NCI-H1092 (cell line): ENCODE data around the gene HSDL1.
A peak's percentile ranks its signal among the peaks of the same experiment; 100 is the strongest.

Experiments
- DNase-seq: peaks from one replicate; lab custom pipeline; 2025; lab: John Stamatoyannopoulos, UW

Gene HSDL1

DNA sequence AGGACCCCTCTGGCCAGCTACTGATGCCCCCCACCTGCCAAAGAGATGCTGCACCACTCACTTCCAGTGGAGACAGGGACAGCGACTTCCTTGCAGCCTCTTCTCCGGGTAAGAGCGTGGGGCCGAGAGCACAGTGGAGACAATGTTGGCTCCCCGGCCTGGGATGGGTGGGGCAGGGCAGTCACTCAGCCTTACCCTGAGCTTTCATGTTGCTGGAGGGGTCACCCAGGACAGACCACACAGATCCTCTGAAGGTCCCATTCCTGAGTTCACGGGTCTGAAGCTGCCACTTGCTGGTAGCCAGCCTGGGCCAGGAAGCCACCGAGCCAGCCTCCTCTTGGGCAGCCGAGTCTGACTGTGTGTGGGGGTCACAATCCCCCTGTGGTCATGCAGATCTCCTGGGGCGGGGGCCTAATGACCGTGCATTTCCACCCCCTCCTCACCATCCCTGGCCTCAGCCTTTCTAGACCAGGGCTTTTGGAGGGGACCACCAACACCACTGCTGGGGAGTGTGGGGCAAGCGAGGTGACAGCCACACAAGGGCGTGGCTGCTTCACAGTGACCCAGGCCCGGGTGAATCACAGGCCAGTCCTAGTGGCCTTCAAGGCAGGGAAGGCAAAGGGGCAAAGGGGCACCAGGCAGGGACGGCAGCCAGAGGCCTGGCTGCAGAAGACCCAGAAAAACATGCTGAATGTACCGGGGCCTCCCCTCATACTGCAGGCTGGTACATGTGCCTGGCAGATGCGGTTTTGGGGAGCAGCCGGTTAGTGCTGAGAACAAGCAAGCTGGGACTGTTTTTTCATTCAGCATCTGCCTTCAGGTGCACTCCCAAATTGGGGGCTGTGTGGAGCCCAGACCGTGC is 31.4 kb upstream of the HSDL1 start:
- DNase-seq: no peak

DNA sequence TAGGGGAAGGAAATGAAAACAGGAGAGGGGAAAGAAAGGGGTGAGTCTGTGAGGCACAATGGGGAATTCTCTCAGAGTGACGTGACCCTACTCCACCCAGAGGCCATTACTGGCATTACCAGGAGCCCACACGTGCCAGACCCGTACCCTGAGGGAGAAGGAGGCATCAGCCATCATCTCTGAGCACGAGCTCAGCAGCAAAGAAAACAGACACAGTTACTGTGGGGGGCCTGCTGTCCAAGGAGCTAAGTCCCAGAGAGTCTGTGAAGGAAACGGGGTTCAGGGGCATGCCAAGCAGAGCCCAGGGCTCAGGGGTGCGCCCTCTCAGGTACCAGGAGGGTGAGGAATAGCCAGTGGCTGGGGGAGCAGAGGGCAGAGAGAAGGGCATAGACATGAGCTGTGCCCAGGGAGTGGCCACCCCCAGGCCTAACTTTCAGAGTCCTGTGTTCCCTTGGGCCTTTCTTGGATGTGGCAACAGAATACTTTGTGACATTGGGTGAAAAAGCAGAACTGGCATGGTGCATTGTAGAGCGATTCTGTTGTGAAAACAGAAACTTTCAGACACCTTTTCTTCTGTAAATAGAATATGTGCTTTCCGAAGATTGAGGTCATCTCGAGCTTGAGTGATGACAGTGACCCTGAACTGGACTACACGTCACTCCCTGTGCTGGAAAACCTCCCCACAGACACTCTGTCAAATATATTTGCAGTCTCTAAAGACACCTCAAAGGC is 30.5 kb upstream of the HSDL1 start:
- peak; percentile 27 for DNase-seq

DNA sequence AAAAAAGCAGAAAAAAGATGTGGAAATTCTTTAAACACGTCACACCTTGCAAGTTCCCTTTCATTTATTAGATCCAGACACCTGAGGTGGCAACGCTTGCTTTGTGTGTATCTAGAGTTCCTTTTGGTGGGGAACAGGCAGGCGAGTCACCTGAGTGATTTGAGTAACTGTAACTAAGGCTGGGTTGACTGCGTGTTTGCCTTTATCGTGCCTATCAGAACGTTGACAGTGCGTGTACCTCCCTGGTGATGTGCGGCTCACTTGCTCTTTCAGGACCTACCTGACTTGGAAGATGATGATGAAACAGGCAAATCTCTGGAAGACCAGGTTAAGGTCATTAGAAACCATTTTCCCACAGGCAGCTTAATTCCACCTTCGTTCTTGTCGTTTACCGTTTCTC is 29.4 kb upstream of the HSDL1 start:
- DNase-seq: no peak

DNA sequence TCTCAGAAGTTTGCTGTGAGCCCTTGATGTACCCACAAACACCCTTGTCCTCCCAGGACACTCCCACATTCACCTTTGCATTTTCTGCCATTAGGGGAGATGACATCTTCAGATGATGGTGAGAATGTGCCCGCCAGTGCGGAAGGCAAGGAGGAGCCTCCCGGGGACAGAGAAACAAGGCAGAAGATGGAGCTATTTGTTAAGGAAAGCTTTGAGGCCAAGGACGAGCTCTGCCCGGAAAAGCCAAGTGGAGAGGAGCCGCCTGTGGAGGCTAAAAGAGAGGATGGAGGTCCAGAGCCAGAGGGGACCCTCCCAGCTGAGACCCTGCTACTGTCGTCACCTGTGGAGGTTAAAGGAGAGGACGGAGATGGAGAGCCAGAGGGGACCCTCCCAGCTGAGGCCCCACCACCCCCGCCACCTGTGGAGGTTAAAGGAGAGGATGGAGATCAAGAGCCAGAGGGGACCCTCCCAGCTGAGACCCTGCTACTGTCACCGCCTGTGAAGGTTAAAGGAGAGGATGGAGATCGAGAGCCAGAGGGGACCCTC is 24.9 kb upstream of the HSDL1 start:
- no peak for DNase-seq

DNA sequence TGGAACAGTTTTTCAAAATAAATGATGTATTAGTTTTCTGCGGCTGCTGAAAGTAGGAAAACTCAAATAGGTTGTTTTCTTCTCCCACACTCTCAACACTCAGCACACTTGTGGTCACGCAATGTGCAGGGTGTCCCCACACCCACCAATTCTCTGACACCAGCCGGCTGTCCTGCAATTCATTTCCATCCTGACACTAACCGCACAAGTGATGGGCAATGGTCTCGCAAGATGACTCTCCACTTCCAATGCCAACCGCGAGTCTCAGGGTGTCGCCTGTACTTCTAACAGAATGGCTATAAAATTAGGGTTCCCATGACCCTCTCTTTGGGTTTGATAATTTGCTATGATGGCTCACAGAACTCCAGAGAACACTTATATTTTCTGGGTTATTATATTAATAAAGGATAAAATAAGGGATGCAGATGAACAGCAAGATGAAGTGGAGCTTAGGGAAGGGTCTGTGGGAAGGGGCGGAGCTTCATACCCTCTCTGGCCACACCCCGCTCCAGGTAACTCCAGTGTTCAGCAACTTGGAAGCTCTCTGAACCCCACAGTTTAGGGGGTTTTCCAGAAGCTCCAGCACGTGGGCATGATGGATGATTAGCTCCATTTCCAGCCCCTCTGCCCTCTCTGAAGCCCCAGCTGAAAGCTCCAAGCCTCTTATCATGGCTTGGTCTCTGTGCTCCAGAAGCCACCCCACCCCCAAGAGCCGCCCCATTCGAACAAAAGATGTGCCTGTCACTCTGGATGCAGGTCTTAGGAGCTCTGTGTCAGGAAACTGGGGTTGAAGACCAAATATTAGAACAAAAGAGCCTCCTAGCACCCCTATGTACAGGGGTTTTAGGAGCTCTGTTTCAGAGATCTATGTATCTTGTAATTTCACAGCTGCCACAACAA is 22.1 kb upstream of the HSDL1 start:
- no peak for DNase-seq

DNA sequence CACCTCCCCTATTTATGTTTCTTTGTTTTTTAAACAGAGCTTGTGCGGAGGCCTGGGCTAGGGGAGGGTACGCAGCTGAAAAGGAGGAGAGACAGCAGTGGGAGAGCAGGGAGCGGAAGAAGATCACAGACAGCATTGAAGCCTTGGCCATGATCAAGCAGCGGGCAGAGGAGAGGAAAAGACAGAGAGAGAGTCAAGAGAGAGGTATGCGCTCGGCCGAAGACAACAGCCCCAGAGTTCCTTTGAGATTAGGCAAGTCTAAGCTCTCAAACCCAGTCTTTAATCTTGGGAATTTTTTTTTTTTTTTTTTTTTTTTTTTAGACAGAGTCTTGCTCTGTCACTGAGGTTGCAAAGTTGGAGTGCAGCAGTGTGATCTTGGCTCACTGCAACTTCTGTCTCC is 20.8 kb upstream of the HSDL1 start:
- no peak for DNase-seq

DNA sequence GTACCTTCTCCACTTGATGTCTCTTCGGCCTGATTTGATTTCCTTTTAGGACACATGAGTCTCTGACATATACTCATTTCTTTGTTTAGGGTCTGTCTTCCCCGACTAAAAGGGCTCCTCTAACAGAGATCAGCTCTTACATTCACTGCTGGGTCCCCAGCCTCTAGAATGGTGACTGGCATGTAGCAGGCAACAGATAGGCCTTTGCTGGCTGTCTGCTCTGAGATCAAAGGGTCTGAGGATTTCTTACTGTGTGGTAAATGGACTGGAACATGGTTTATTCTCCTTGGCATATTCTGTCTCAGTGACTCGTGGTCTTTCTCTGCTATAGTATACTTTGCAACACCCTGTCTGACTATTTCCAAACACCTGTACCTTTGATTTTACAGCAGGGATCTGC is 16.8 kb upstream of the HSDL1 start:
- DNase-seq: no peak

DNA sequence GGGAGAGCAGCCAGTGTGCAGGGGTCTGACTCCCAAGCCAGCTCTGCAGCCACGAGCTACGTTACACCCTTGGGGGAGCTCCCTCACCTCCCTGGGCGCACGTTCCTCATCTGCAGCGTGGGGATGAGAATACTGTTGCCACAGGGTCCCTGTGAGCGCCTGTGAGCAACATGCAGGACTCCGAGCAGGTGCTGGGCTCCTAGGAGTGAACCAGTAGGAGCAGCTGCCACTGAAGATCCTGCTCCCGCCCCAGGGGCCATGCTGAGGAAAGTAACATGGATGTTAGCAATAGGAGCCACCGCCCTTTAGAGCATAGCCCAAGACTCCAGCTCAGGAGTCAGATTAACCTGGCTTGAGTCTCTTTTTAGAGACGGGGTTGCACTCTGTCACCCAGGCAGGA is 16.1 kb upstream of the HSDL1 start:
- no peak for DNase-seq

DNA sequence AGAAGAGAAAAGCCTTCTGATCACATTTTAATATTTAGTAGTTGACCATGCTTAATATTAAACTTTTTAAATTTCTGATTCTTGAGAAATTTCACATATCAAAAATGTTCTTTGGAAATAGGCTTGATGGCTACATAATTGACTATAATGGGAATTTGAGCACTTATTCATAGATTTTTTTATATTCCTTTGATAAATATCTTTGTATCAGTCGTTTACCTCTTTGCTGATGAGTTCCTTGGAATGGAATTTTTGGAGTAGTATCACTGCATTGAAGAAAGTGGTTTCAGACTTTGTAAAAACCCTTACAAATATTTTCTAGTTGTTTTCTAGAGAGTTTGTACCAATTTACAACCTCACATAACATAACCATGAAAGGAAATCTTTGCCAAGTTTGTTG is 14.8 kb upstream of the HSDL1 start:
- DNase-seq: no peak

DNA sequence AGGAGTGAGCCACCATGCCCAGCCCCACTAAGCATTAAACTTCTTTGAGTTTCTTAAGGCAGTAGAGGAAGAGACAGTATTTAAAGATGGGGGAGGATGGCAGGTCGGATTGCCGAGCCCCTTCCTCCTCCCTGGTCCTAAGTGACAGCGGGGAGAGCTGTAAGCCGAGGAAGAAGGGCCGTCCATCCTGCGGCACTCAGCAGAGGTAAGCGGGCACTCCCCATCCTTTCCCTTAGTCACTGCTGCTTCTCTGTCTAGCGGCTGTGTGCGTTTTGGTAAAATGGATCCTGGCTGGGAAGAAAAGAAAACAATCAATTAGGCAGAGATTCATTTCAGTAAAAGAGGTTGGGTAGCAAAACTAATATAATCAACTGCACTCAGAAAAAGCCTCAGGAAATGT is 14.0 kb upstream of the HSDL1 start:
- no peak for DNase-seq

DNA sequence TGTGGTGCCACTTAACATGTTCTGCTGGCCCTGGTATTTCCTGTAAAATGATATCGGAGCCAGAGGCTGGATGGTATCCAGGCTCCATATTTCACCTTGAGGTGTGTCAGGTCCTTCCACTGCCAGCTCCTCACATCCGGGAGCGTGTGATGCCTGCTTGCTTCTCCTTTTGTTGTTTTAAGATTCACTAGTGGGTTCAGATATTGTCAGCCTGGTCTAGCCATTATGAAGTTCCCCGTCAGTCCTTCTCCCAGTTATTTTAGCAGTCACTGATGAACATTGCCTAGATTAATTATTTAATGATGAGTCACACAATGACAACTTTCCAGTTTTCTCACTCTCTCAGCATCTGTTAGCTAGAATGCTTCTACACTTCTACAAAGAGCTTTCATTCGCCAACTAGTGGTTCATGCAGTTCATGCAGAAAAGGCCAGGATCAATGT is 11.4 kb upstream of the HSDL1 start:
- no peak for DNase-seq

DNA sequence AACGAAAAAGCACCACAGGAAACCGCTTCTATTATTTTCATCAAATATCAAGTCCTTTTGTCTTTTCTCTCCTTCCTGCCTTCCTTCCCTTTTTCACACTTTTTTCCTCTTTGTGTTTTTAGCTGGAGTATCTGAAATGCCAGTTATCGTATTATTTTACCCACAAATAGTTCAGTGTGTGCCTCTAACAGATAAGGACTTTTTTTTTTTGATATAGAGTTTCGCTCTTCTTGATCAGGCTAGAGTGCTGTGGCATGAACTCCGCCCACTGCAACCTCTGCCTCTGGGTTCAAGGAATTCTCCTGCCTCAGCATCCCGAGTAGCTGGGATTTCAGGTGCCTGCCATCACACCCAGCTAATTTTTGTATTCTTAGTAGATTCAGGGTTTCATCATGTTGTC is 10.8 kb upstream of the HSDL1 start:
- no peak for DNase-seq

DNA sequence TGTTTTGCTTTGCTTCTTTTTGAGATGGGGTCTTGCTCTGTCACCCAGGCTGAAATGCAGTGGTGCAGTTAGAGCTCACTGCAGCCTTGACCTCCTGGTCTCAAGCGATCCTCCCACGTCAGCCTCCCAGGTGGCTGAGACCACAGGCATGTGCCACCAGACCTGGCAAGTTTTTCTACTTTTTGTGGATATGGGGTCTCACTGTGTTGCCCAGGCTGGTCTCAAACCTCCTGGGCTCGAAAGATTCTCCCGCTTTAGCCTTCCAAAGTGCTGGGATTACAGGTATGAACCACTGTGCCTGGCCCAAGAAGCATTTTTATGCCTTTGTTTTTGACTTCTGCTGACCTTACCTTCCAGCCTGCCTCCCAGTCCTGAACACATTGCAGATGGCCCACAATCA is 10.2 kb upstream of the HSDL1 start:
- no peak for DNase-seq

DNA sequence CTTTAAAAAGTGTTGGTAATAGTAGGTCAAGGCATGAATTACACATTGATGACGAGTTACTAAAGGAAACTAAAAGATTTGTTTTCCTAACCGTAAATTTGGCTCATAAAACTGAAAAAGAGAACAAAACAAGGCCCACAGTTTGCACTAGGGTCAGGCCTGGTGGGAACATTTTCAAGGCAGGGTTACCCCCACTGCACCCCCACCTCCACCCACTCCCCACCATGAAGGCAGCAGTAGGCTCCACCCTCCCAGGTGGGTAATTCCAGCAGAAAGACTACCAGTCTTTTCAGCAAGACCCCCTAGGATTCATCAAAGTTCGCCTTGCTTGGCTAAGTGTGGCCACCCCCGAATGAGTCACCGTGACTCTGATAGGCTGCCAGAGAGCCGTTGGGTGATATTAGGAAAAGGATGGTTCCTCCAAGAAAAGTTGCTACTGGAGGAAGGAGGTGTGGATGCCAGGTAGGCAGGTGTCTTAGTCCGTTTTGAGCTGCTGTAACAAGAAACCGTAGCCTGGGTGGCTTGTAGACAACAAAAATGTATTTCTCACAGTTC is 8.8 kb upstream of the HSDL1 start:
- no peak for DNase-seq

DNA sequence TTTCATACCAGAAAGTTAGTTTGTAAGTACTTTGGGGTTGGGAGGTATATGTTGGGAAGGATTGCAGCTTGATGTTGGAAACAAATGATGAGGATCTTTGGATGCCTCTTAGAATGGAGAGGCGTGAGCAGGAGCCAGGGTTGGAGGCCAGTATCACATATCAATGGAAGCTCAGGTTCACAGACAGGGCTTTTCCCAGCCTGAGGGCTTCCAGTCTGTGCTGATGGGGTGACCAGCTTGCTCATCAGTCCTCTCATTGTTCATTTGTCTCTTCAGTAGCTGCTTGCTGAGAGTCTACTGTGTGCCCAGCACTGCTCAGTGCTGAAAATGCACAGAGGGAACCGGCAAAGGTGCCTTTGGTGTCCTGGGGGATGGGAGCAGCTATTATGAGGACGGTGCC is 5.9 kb upstream of the HSDL1 start:
- DNase-seq: no peak

DNA sequence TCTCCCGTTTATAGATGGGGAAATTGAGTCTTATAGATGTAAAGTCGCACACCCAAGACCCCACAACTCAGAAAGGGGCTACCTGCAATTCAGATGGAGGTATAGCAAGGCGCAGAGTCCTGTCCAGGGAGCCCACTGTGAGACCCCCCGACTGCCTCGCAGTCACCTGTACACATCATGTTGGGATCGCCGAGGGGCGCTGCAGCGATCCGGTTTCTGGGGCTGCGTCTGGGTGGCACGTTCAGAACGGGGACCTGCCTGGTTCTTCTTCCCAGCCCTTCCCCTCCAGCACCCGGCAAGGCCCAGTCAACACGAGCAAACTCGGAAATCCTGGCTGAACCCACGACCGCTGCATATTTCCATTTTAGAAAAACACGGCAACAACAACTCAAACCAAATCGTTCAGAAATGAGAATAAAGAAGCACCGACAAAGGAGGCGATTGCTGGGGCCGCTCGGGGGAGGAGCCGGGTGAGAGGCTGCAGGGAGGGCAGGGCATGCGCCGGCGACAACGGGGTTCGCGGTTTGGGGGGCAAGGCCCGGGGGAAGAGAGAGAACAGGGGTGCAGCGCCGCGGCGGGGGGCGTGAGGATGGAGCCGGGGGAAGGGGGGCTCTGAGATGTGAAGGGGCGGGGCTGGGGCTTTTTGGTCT is 643 bp downstream of the HSDL1 start:
- no peak for DNase-seq

DNA sequence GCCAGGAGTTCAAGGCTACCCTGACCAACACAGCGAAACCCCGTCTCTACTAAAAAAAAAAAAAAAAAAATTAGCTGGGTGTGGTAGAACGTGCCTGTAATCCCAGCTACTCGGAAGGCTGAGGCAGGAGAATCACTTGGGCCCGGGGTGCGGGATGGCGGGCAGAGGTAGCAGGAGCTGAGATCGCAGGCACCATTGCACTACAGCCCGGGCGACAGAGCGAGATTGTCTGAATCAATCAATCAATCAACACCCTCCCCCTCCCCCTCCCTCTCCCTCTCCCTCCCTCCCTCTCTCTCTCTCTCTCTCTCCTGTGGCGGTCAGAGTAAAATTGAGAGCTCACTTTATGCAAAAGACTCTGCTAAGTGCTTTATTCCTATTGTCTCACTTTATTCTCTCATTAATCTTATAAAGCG is 1.2 kb downstream of the HSDL1 start:
- no peak for DNase-seq

DNA sequence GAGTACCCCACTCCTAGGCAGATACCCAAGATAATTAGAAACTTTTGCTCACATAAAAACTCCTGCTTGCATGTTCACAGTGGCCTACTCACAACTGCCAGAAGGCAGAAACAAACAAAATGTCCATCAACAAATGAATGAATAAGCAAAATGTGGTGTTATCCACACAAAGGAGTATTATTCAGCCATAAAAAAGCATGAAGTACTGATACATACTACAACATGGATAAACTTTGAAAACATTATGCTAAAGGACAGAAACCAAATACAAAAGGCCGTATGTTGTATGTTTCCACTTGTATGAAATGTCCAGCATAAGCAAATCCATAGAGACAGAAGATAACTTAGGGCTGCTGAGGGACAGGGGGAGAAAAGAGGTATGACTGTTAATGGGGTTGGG is 1.9 kb downstream of the HSDL1 start:
- DNase-seq: no peak

DNA sequence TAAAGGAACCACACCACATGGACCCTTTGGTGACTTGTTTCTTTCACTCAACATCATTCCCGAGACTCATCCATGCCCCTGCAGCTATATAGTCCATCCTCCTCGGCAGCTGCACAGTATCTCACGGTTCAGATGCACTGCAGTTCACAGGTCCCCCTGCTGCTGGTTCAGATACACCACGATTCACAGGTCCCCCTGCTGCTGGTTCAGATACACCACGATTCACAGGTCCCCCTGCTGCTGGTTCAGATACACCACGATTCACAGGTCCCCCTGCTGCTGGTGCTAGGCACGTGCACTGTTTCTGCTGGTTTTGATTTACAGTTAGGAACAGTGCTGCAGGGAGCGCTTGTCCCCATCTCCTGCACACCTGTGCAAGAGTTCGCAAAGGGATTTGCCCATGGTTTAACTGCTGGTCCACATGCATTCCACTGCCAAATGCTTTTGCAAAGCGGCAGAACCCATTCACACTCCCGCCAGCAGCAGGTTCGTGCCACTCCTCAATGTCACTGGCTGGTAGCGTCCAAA is 3.8 kb downstream of the HSDL1 start:
- no peak for DNase-seq

DNA sequence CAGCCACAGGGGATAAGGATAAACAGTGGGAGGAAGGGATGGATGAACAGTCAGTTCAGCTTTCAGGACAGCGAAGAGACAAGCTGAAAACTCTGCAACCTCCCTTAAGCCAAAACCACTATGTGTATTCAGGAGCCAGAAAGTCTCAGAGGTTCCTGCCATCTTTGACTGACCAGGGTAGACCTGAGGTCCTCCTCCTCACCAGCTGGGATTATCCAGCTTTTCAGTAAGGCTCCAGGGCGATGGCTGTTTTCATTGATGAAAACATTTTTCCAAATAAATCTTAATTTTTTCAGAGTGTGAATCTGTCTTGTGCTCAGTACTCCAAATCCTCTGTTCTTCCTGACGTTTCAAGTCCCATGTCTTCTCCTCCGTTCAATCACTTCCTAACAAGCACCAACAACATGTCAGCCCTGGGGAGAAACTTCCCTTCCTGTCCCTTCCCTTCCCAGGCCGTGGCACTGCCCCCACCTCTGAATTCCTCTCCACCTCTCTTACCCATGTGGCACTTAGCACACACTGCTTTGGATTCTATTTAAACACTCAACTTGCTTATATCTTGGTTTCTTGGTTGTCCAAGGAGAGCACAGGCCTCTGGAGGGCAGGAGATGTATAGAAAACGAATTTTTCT is 5.2 kb downstream of the HSDL1 start:
- DNase-seq: no peak
